Hematopoietic multipotent progenitor cell treated with erythropoietin and hydrocortisone succinate and interleukin-3 and kit ligand, for 8 days (in vitro differentiated cells): ENCODE results near the gene USP7.

Experiments used
- DNase-seq: peaks from one replicate; pipeline ENCODE4 v3.0.0-alpha.2; 2015

The USP7 gene

GRCh38 chr16:8951447-8952280, 12.0 kb downstream of the USP7 start:
- DNase-seq: no peak

GRCh38 chr16:8950580-8951077, 13.1 kb downstream of the USP7 start:
- no peak for DNase-seq

GRCh38 chr16:8949536-8950418, 13.9 kb downstream of the USP7 start:
- DNase-seq: peak; percentile 37

- DNase-seq: no peak
Observed at GRCh38 chr16:8948831-8949230, 14.9 kb downstream of the USP7 start.

GRCh38 chr16:8948069-8948593, 15.6 kb downstream of the USP7 start:
- no peak for DNase-seq

- DNase-seq: no peak
Observed at GRCh38 chr16:8946544-8946943, 17.2 kb downstream of the USP7 start.

GRCh38 chr16:8945626-8946296, 17.9 kb downstream of the USP7 start:
- no peak for DNase-seq

GRCh38 chr16:8943966-8944759, 19.5 kb downstream of the USP7 start:
- no peak for DNase-seq

GRCh38 chr16:8943001-8943763, 20.5 kb downstream of the USP7 start:
- no peak for DNase-seq

GRCh38 chr16:8941718-8942344, 21.9 kb downstream of the USP7 start:
- DNase-seq: no peak

GRCh38 chr16:8937803-8938202, 25.9 kb downstream of the USP7 start:
- no peak for DNase-seq

- DNase-seq: peak; percentile 48
Observed at GRCh38 chr16:8936421-8936820, 27.3 kb downstream of the USP7 start.

GRCh38 chr16:8935989-8936388, 27.7 kb downstream of the USP7 start:
- DNase-seq: peak; percentile 35

GRCh38 chr16:8934601-8935000, 29.1 kb downstream of the USP7 start:
- DNase-seq: no peak

- peak; percentile 59 for DNase-seq
Observed at GRCh38 chr16:8931859-8932258, 31.8 kb downstream of the USP7 start.

- DNase-seq: no peak
Observed at GRCh38 chr16:8929086-8929748, 34.5 kb downstream of the USP7 start.

GRCh38 chr16:8928467-8928957, 35.2 kb downstream of the USP7 start:
- no peak for DNase-seq

GRCh38 chr16:8926827-8927226, 36.9 kb downstream of the USP7 start:
- DNase-seq: no peak

GRCh38 chr16:8925455-8925854, 38.3 kb downstream of the USP7 start:
- DNase-seq: no peak

- DNase-seq: no peak
Observed at GRCh38 chr16:8924214-8924613, 39.5 kb downstream of the USP7 start.
